Fibroblast of peridontal ligament (primary cell): ENCODE results near the gene PRAME.
A peak's percentile ranks its signal among the peaks of the same experiment; 100 is the strongest.
"Not testable (repeated sequence)": the region's sequence is repeated elsewhere in the genome, so short reads cannot be mapped to it uniquely, and the experiment has no call there.

Source experiments
- DNase-seq: peaks from one replicate; pipeline ENCODE4 v3.0.0-alpha.2; 2010; ENCODE audit errors: extremely low read depth

The PRAME gene

GRCh38 chr22:22523494-22523893, 35.6 kb downstream of the PRAME start:
- DNase-seq, result no peak

GRCh38 chr22:22521631-22522030, 37.4 kb downstream of the PRAME start:
- DNase-seq, result no peak

- no peak for DNase-seq
Measured at GRCh38 chr22:22520667-22521602, 38.1 kb downstream of the PRAME start.

DNA sequence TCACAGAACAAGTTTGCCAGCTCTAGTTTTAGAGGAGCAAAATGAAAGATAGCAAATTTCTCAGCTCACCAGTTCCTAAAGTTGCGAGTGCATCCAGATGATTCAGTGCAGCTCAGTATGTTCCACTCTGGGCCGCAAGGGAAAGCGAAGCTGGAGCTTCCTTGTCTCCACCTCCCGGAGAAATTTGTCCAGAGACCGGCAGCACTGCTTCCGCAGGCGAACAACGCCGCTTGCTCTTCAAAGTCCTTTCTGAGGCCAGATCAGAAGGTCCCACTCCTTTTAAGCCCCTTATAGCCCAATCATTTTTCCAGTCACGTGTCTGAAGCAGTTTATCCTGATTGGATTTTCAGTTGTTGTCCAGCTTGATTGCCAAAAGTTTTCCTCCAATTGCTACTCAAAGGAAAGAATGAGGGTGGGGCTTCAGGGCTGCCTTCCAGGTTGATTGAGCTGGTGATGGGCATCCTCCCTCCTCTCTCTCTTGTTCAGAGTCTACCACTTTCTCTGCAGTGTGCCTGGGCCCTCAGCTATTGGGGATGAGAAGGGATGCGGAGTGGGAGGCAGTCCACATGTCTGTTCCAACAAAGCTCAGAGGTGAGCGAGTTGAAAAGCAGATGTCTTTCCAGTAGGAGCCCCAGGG, 38.9 kb downstream of the PRAME start, which contains the start of gene ZNF280A:
ZNF280A (minus strand) TSS at position 251 of the 637 bp plus-strand sequence. CDS start 4,640 bp downstream, outside the sequence.
- DNase-seq, result peak; percentile 6

GRCh38 chr22:22519591-22519990, 39.5 kb downstream of the PRAME start:
- DNase-seq, result no peak

DNA sequence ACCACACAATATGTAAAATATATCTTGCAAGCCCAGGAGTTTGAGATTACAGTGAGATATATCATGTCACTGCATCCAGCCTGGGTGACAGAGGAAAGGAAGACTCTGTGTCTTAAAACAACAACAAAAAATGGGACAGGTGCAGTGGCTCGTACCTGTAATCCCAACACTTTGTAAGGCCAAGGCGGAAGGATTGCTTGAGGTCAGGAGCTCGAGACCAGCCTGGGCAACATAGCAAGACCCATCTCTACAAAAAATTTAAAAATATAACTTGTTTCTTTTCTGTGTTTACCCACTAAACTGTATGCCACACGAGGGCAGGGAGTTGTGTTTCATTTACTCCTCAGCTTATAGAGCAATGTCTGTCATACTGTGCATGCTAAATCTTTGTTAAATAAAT, 42.1 kb downstream of the PRAME start:
- no peak for DNase-seq

GRCh38 chr22:22515890-22516289, 43.2 kb downstream of the PRAME start:
- DNase-seq, result no peak

DNA sequence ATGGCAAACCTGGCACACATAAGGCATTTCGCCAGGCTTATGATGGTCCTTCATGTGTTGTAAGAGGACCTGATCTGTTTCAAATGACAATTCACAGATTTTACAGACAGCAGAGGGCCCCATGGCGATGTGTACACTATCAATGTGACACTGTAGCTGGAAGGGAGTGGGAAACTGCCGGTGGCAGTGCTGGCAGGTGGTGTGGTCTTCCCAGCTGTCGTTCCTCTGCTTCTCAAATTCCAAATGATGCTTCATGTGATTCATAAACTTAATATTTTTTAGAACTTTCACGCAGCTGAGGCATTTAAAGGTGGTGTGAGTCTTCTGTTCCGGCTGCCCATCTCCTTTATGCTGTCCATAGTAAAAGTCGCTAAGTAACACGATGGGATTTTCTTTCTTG, 44.6 kb downstream of the PRAME start:
- not testable (repeated sequence) for DNase-seq

- DNase-seq, result no peak
Measured at GRCh38 chr22:22513619-22514018, 45.4 kb downstream of the PRAME start.

- DNase-seq, result no peak
Measured at GRCh38 chr22:22512951-22513350, 46.1 kb downstream of the PRAME start.

DNA sequence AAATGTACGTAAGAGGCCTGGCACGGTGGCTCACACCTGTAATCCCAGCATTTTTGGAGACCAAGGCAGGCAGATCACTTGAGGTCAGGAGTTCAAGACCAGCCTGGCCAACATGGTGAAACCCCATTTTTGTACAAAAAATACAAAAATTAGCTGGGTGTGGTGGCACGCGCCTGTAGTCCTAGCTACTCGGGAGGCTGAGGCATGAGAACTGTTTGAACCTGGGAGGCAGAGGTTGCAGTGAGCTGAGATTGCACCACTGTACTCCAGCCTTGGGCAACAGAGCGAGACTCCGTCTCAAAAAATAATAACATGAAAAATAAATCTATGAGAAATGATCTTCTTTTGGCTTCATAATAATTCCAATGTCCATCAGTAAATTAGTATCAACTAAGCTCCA, 48.2 kb downstream of the PRAME start:
- not testable (repeated sequence) for DNase-seq

- not testable (repeated sequence) for DNase-seq
Measured at GRCh38 chr22:22509912-22510311, 49.2 kb downstream of the PRAME start.

GRCh38 chr22:22508274-22509176, 50.5 kb downstream of the PRAME start, which contains the start of gene ZNF280B:
ZNF280B (minus strand) TSS chr22:22508742; CDS start chr22:22489398, 19,344 bp downstream.
- DNase-seq, result peak; percentile 73

GRCh38 chr22:22507743-22508273, 51.3 kb downstream of the PRAME start:
- DNase-seq, result peak; percentile 5

- DNase-seq, result no peak
Measured at GRCh38 chr22:22506736-22507135, 52.3 kb downstream of the PRAME start.

GRCh38 chr22:22498267-22498666, 60.8 kb downstream of the PRAME start:
- DNase-seq, result no peak
